Hematopoietic multipotent progenitor cell treated with erythropoietin and hydrocortisone succinate and interleukin-3 and kit ligand, for 8 days (in vitro differentiated cells): Measurements from ENCODE around the gene SERPINH1.
"Not testable (repeated sequence)": the region's sequence is repeated elsewhere in the genome, so short reads cannot be mapped to it uniquely, and the experiment has no call there.

Experiments used
- DNase-seq: peaks from one replicate; pipeline ENCODE4 v3.0.0-alpha.2; 2015

SERPINH1 gene

DNA sequence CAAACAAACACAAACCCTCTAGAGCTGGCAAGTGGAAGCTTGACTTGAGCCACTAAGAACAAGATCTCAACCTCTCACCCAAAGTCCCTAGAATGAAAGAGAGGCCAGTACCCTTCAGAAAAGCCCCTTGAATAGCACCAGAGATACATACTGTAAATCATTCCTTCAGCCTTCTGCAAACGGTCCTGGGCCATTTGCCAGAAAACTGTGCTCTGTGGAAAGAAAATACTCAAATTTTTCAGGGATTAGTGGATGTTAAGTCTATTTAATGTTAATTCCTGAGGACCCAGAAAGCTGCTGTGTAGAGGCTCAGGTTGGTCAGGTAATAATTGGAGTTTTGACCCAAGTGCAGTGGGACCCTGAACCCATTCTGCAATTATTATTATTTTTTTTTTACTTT, 16.9 kb downstream of the SERPINH1 start:
- no peak for DNase-seq

DNA sequence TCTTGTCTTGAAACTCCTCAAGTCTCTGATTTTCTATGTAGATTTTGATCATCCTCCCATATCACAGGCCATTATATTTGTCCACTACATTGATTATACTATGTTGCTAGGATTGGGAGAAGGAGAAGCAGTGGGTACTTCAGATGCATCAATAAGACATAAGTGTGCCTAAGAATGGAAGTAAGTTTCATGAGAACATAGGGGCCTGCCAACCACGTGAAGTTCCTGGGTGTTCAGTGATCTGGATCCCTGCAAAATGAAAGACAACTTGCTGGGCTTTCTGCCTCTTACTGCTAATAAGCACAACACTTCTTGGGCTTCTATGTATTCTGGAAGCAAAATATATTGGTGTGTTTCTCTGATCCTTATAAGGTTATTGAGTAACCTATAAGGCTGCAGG, 17.8 kb downstream of the SERPINH1 start:
- no peak for DNase-seq

DNA sequence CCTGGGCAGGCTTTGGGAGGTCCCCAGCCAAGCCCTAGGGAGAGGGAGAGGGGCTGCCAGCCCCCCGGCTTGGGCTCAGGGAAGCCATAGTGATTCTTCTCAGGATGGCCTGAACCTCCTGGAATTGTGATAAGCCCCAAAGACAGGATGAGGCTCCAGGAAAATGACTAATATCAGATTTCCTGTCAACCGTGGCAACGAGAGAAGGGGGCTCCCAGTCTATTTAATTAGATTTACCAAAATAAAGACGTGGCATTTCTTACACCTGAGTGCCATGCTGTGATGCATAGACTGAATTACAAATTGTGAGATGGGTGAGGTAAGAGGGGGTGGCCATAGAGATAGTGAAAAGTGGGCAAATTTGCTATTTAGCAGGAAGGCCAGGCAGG, 20.4 kb downstream of the SERPINH1 start:
- no peak for DNase-seq

GRCh38 chr11:75582895-75583717, 21.1 kb downstream of the SERPINH1 start:
- peak; percentile 69 for DNase-seq

GRCh38 chr11:75583718-75584658, 21.9 kb downstream of the SERPINH1 start:
- DNase-seq: peak; percentile 67

- not testable (repeated sequence) for DNase-seq
Measured at GRCh38 chr11:75584659-75585292, 22.7 kb downstream of the SERPINH1 start.

GRCh38 chr11:75585293-75585670, 23.2 kb downstream of the SERPINH1 start:
- DNase-seq: no peak

- no peak for DNase-seq
Measured at GRCh38 chr11:75586395-75586794, 24.3 kb downstream of the SERPINH1 start.

GRCh38 chr11:75588051-75588481, 26.0 kb downstream of the SERPINH1 start:
- DNase-seq: no peak

- DNase-seq: no peak
Measured at GRCh38 chr11:75589051-75589450, 27.0 kb downstream of the SERPINH1 start.

DNA sequence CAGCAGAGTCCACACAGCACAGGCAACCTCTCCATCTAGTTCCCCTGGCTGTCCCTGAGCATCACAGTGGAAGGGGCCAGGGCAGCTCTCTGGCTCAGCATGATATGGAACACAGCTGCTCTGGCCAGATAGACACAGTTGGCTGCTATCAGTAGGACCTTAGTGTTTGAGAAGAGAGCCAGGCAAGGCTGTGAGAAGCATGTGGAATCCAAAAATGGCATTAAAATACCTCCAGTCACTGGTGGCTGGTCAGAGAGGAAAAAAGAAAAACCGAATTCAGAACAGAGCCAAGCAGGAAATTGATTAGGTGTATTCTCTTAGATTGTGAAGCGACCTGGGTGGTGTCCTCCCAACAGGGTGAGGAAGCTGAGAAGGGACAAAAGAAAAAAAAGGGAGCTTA, 27.9 kb downstream of the SERPINH1 start:
- peak; percentile 99 for DNase-seq

DNA sequence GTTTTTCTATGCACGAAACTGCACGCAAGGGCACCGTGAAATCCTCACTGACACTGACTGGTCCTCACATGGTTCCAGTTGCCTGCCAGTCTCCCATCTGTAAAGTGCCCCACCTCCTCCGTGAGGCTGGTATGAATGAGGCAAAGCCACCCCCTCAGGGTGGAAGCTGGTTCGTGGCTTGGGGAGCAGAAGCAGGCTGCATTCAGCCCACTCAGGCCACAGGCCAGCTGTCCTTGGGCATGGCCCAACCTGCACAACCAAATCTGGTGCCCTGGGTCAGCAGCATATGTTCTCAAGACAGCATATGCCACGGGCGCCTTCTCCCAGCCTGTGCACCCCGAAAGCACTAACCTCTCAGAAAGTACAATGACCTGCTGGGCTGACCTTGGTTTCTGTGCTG, 29.3 kb downstream of the SERPINH1 start:
- DNase-seq: no peak

DNA sequence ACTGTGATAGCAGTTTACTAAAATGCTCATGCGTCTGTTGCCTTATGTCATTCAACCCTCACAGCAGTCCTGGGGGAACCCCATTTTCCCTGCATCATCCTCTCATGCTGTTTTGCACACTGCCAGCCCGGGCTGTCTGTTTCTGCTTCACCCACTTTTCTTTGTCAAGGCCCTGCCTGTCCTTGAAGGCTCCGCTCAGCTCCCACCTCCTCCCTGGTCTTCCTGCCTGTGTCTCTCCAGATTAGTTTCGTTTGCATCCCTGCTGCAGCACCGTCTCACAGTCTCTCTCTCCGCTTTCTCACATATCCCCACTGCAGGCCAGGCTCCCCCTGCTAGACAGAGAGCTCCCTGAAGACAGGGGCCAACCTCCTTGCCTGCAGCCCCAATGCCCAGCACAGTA, 29.9 kb downstream of the SERPINH1 start:
- no peak for DNase-seq

GRCh38 chr11:75592715-75593114, 30.7 kb downstream of the SERPINH1 start:
- DNase-seq: no peak

DNA sequence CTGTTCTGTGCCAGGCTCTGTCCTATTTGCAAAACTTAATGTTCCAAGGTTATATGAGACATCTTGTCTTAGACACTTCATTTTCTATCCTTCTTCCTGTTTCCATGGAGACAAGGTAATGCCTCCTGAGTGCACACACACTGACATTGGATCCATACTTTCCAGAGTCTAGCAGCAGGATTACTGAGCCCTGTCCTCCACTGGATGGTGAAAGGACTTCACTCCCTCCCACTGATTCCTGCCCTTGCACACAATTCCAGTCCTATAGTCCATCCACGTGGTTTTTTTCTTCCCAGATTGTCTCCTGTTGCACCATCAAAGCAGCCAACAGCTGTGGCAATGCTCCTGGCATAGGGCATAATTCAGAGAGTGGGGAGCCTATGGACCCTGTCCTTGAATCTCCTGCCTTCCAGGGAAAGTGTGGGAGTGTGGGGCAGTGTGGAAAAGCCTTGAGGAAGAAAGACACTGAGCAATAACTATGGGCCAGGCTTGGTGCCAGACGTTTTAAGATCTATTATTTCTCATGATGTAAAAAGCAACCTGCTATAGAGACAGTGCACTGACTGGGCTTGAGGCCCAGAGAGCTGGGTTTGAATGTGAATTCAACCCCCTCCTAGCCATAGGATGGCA, 31.3 kb downstream of the SERPINH1 start:
- DNase-seq: no peak

DNA sequence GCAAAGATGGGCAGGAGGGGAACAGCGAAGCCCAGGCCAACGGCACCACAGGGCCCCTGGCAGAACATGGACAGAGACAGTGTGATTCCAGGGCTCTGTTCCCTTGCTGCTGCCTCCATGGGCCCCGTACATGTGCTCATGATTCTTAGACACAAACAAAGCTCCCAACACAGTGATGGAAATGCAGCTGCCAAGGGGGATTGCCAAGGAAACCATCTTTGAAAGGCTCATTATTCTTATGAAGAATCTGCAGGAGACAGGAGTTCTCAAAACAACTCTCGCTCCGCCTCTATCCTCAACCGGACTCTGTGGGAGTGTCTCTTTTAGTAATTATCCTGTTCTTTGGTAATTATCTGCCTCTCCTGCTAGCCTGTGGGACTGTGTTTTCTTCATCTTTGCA, 32.2 kb downstream of the SERPINH1 start:
- DNase-seq: no peak

DNA sequence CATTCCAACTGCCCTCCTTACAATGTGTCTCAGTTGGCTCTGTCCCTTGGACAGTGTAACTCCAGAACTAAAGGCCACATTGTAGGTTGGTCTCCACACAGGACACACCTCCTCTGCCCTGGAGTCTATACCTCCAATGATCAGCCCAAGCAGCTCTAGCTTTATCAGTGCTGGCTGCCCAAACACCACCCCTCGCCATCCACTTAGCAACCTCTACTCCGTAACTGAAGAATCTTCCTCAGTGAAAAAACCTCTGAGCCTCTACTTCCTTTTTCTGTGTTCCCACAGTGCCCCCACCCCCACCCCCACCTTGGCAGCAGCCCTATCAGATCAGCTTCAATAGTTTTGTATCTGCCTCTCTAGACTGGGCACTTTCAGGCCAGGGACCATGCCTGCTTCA, 33.4 kb downstream of the SERPINH1 start:
- DNase-seq: peak; percentile 76

GRCh38 chr11:75596914-75597313, 34.9 kb downstream of the SERPINH1 start:
- DNase-seq: no peak

DNA sequence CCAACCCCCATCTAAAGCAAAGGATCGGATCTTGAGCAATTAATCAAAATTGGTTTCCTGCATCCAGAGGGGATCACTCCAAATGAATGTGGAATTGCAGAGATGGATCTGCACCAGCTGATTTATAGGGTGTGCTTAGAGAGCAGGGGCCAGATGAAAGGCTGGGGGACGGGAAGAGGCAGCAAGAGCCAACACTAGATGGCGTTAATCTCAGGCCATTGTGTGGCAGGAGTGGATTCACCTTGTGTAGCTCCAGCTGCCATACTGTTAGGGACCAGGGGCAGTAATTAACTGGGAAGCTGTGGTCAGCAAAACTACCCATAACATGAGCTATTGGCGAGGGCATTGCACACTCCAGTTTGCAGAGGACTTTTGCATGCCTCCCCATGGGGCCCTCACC, 35.6 kb downstream of the SERPINH1 start:
- DNase-seq: peak; percentile 69

GRCh38 chr11:75598264-75598663, 36.2 kb downstream of the SERPINH1 start:
- no peak for DNase-seq

DNA sequence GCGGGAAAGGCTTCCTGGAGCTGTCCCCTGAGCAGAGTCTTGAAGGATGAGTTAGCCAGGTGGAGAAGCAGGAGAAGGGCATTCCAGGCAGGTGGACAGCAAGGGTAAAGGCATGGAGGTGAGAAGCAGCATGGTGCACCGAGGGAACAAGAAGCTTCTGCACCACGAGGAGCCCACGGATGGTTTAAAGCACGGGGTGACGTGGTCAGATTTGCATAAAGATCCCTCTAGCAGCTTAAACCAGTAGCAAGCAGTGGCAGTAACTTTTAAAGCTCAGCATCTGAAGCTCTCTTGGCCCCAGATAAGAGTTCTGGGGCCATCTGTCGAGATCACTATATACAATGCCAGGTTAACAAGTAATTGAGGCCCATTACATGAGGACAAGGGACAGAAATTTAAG, 36.8 kb downstream of the SERPINH1 start:
- DNase-seq: no peak

DNA sequence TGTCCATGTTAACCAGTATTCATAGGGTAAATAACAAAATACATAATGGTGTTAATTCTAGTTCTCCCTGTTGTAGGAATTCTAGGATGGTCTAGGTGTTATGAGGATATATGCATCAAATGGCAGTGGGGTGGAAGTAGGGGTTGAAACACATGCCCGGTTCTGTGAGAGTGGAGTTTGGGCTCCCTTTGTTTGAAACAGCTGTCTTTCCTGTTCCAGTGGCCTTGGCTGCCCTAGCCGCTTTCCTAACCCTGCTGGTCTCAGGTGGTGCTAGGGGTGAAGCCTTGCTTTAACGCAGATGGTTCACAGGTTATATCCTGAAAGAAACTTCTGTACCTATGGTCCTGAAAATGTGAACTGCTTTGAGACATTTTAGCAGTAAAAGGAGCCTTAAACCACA, 38.3 kb downstream of the SERPINH1 start:
- DNase-seq: no peak

GRCh38 chr11:75601494-75601893, 39.4 kb downstream of the SERPINH1 start:
- no peak for DNase-seq
